HCEC 1CT (cell line): ENCODE measurements around the gene CXorf66.
"Not testable (repeated sequence)": the region's sequence is repeated elsewhere in the genome, so short reads cannot be mapped to it uniquely, and the experiment has no call there.

Experiments
- DNase-seq: peaks from one replicate; pipeline ENCODE4 v3.0.0-alpha.2; 2017

The CXorf66 gene

GRCh38 chrX:139924696-139925095 lies 40.6 kb downstream of the CXorf66 start:
- no peak for DNase-seq

DNA sequence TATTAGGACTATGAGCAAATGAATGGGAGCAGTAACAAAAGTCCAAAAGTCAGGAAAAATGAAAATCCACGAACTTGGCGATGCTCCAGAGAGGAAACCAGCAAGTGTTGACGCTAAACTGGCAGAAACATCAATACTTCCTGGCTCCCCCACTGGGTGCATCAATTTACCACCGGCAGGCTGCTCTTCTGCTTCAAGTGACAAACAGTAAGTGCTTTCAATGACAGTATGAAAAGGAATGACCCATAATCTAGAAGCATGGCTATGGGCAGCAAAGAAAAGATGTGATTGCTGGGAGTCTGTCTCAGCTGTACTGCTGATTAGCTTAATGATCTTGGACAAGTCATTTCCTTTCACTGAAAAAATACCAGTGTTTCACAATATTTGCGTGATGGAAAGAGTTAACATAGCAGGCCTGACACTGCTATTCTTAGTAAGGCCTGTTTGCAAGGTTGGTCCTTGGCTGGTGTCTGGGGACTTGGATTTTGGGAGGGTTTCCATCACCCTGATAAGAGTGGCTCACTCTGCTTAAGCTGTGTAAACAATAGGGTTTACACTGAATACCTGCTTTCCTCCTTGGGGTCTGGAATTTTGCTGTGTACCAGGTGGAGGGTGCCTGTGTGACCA lies 41.1 kb downstream of the CXorf66 start:
- no peak for DNase-seq

DNA sequence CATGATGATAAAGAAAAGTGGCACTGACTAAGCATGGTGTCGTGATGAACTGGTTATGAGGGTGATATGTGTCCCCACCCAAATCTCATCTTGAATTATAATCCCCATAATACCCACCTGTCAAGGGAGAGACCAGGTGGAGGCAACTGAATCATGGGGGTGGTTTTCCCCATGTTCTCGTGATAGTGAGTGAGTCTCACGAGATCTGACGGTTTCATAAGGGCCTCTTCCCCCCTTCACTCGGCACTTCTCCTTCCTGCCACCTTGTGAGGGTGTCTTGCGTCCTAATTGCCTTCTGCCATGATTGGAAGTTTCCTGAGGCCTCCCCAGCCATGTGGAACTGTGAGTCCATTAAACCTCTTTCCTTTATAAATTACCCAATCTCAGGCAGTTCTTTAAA lies 44.2 kb downstream of the CXorf66 start:
- DNase-seq = not testable (repeated sequence)

DNA sequence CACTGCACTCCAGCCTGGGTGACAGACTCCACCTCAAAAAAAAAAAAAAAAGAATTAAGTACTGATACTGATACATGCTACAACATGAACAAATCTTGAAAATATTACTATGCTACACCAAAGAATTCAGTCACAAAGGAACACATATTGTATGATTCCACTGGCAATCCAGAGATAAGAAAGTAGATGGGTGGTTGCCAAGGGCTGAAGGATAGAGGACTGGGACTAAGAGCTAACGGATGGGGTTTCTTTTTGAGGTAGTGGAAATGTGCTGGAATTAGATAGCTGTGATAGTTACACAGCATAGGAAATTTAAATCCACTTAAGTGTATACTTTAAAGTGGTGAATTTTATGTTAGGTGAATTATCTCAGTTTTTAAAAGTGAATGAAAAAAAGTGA lies 45.0 kb downstream of the CXorf66 start:
- DNase-seq = no peak

DNA sequence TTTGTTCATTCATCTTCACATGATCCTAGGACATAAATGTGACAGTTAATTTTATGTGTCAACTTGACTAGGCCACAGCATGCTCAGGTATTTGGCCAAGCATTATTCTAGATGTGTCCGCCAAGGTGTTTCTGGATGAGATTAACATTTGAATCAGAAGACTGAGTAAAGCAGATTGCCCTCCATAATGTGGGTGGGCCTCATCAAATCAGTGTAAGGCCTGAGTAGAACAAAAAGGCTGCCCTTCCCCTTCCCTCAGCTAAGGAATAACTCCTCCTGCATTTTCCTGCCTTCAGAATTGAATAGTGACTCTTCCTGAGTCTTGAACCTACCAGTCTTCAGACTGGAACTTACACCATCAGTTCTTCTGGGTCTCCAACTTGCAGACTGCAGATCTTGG lies 50.9 kb downstream of the CXorf66 start:
- DNase-seq = no peak

GRCh38 chrX:139909712-139910111 lies 55.6 kb downstream of the CXorf66 start:
- DNase-seq = no peak

GRCh38 chrX:139907078-139907477 lies 58.2 kb downstream of the CXorf66 start:
- DNase-seq = no peak

- no peak for DNase-seq
Observed at GRCh38 chrX:139905743-139906142, 59.6 kb downstream of the CXorf66 start.
